ENCODE results near the gene FKBP8. TPM values are rescaled to one million over a fixed set of nuclear protein-coding genes. Genes with fewer than 3 reads are reported as not detected.

FKBP8 gene
- total RNA-seq, 2 experiments from 2014 or later = 147 to 152 TPM

GRCh38 chr19:18510216-18510615 is 33.2 kb downstream of the FKBP8 start:
- Mint-ChIP-seq H3K4me1 (ENCODE audit: low read depth) (peaks cover 46% of the 10 kb centered on the region), H3K27ac (no peak overlapping the region), H3K27me3 (no peaks in the 10 kb centered on the region), H3K9me3 (no peaks in the 10 kb centered on the region), H3K36me3 (ENCODE audit: low read depth) (no peaks in the 10 kb centered on the region), H3K4me3 (no peak overlapping the region)
- Histone ChIP-seq H3K4me3 (ENCODE audit: low read length) (no peak overlapping the region), H3K27ac (ENCODE audit: low read depth in 1 of 2, low read length in 2 of 2) (no peak overlapping the region), H3K4me1 (ENCODE audit: insufficient read depth, low read length) (peaks cover 79% of the 10 kb centered on the region), H3K9me3 (ENCODE audit: control insufficient read depth in 1 of 2, insufficient read depth in 1 of 2, low read length in 2 of 2) (no peaks in the 10 kb centered on the region), H3K27me3 (ENCODE audit: control insufficient read depth in 1 of 2, insufficient read depth in 2 of 2, low read length in 2 of 2) (no peaks in the 10 kb centered on the region), H3K36me3 (ENCODE audit: insufficient read depth, low read length) (peaks cover 6% of the 10 kb centered on the region)
- intact Hi-C loops (cut with DNase I, micrococcal nuclease) = no loop called here
- ChIA-PET CTCF (interaction anchor here (2.2 kb wide), 1 partner anchor 10 kb away, joined by 6 read pairs; no protein-coding TSS in a partner anchor), POLR2A (interaction anchor here (0.6 to 1.5 kb wide), 2 partner anchors 10 to 12 kb away, joined by 3 to 4 read pairs; partner anchors contain the start of gene ELL)
- no peak for ATAC-seq (ENCODE audit: poor library complexity)
- no peak for TF ChIP-seq CTCF (IDR thresholded peaks at IDR 0.05)
- DNase-seq = no peak

GRCh38 chr19:18508585-18508984 is 34.8 kb downstream of the FKBP8 start:
- no peak overlapping the region for H3K27ac Mint-ChIP-seq
- peaks cover 47% of the 10 kb centered on the region for H3K4me1 Mint-ChIP-seq (ENCODE audit: low read depth)
- DNase-seq = no peak
- no peak overlapping the region for H3K4me3 Mint-ChIP-seq
- POLR2A ChIA-PET = interaction anchor here (4.2 kb wide), 1 partner anchor 13 kb away, joined by 29 read pairs; the partner anchor contains the start of gene ELL
- no peaks in the 10 kb centered on the region for H3K9me3 ChIP-seq (ENCODE audit: control insufficient read depth in 1 of 2, insufficient read depth in 1 of 2, low read length in 2 of 2)
- ATAC-seq (ENCODE audit: poor library complexity) = no peak
- no peaks in the 10 kb centered on the region for H3K27me3 Mint-ChIP-seq
- CTCF ChIA-PET = interaction anchor here (2.2 kb wide), 1 partner anchor 12 kb away, joined by 6 read pairs; no protein-coding TSS in a partner anchor
- no peak for TF ChIP-seq CTCF (IDR thresholded peaks at IDR 0.05)
- no peaks in the 10 kb centered on the region for H3K36me3 ChIP-seq (ENCODE audit: insufficient read depth, low read length)
- peaks cover 86% of the 10 kb centered on the region for H3K4me1 ChIP-seq (ENCODE audit: insufficient read depth, low read length)
- H3K27me3 ChIP-seq (ENCODE audit: control insufficient read depth in 1 of 2, insufficient read depth in 2 of 2, low read length in 2 of 2) = no peaks in the 10 kb centered on the region
- no peak overlapping the region for H3K27ac ChIP-seq (ENCODE audit: low read depth in 1 of 2, low read length in 2 of 2)
- H3K9me3 Mint-ChIP-seq = no peaks in the 10 kb centered on the region
- no peak overlapping the region for H3K4me3 ChIP-seq (ENCODE audit: low read length)
- intact Hi-C loops (cut with DNase I, micrococcal nuclease) = loop anchor here in 1 of 2 experiments (5.0 kb wide), 1 partner anchor 36 kb away; no protein-coding TSS in a partner anchor
- no peaks in the 10 kb centered on the region for H3K36me3 Mint-ChIP-seq (ENCODE audit: low read depth)

- intact Hi-C loops (cut with DNase I, micrococcal nuclease) = loop anchor here in 1 of 2 experiments (5.0 kb wide), 1 partner anchor 36 kb away; no protein-coding TSS in a partner anchor
- peaks cover 47% of the 10 kb centered on the region for H3K4me1 Mint-ChIP-seq (ENCODE audit: low read depth)
- H3K27me3 ChIP-seq (ENCODE audit: control insufficient read depth in 1 of 2, insufficient read depth in 2 of 2, low read length in 2 of 2) = no peaks in the 10 kb centered on the region
- TF ChIP-seq CTCF (IDR thresholded peaks at IDR 0.05) = no peak
- no peaks in the 10 kb centered on the region for H3K27me3 Mint-ChIP-seq
- DNase-seq (no peak), ATAC-seq (ENCODE audit: poor library complexity) (no peak)
- peaks cover 87% of the 10 kb centered on the region for H3K4me1 ChIP-seq (ENCODE audit: insufficient read depth, low read length)
- peak overlapping the region; percentile 89 for H3K27ac Mint-ChIP-seq
- H3K9me3 ChIP-seq (ENCODE audit: control insufficient read depth in 1 of 2, insufficient read depth in 1 of 2, low read length in 2 of 2) = no peaks in the 10 kb centered on the region
- H3K27ac ChIP-seq (ENCODE audit: low read depth in 1 of 2, low read length in 2 of 2) = peak overlapping the region in 1 of 2 donors; percentile 77
- no peak overlapping the region for H3K4me3 ChIP-seq (ENCODE audit: low read length)
- peak overlapping the region; percentile 38 for H3K4me3 Mint-ChIP-seq
- ChIA-PET CTCF (interaction anchor here (0.9 to 2.2 kb wide), 4 partner anchors 11 to 38 kb away, joined by 3 to 8 read pairs (median 6); no protein-coding TSS in a partner anchor), POLR2A (interaction anchor here (1.0 to 4.2 kb wide), 4 partner anchors 7 to 13 kb away, joined by 4 to 29 read pairs (median 7); partner anchors contain the start of gene ELL)
- H3K9me3 Mint-ChIP-seq = no peaks in the 10 kb centered on the region
- H3K36me3 Mint-ChIP-seq (ENCODE audit: low read depth) = no peaks in the 10 kb centered on the region
- H3K36me3 ChIP-seq (ENCODE audit: insufficient read depth, low read length) = no peaks in the 10 kb centered on the region
Measured at GRCh38 chr19:18507727-18508440, 35.5 kb downstream of the FKBP8 start.
